Common myeloid progenitor, CD34-positive (primary cell): ENCODE data around the gene CIB4.

ENCODE experiments used
- CTCF ChIA-PET: fragments of 350-600 bp; sonication (Branson Sonifier 250); formaldehyde crosslinking; loops from one replicate; lab custom pipeline; 2021; ENCODE audit warnings: antibody characterized with exemption; lab: Charles Lee
- POLR2A ChIA-PET: fragments of 350-600 bp; sonication (Branson Sonifier 250); formaldehyde crosslinking; loops from one replicate; lab custom pipeline; 2021; ENCODE audit warnings: antibody characterized with exemption; lab: Charles Lee
- DNase-seq, 3 donors: peaks; one replicate each; pipeline versions ENCODE4 v3.0.0 to v3.0.0-alpha.2; 2013
- H3K27ac ChIP-seq, 2 experiments: 1 replicate in 1 of 2; 2 replicates in 1 of 2; pipeline ENCODE4 v1.7.0; 2013; ENCODE audit warnings: inconsistent platforms in 2 of 2, low read length in 2 of 2, mild to moderate bottlenecking in 2 of 2, low read depth in 1 of 2, moderate library complexity in 1 of 2; ENCODE audit not compliant: severe bottlenecking in 2 of 2, insufficient read depth in 1 of 2, poor library complexity in 1 of 2
- H3K27me3 ChIP-seq, 5 experiments: replicated peaks in 2 of 5; 1 replicate in 3 of 5; 2 replicates in 2 of 5; pipeline versions ENCODE4 v1.6.1 to v1.7.0; 2013; ENCODE audit warnings: low read length in 4 of 5, mild to moderate bottlenecking in 2 of 5, moderate library complexity in 2 of 5, inconsistent platforms in 1 of 5; ENCODE audit not compliant: insufficient read depth in 5 of 5, control insufficient read depth in 4 of 5
- H3K36me3 ChIP-seq, 4 experiments: 1 replicate in 2 of 4; 2 replicates in 2 of 4; pipeline versions ENCODE4 v1.6.1 to v1.7.0; 2013; ENCODE audit warnings: low read length in 3 of 4, control low read depth in 1 of 4, mild to moderate bottlenecking in 1 of 4; ENCODE audit not compliant: control insufficient read depth in 4 of 4, insufficient read depth in 4 of 4
- H3K4me1 ChIP-seq, 4 experiments: 1 replicate in 3 of 4; 2 replicates in 1 of 4; pipeline versions ENCODE4 v1.6.1 to v1.7.1; 2013; ENCODE audit warnings: low read length in 3 of 4, mild to moderate bottlenecking in 3 of 4, control low read depth in 1 of 4, inconsistent platforms in 1 of 4, moderate library complexity in 1 of 4; ENCODE audit not compliant: control insufficient read depth in 4 of 4, insufficient read depth in 4 of 4; ENCODE audit errors: control extremely low read depth in 1 of 4
- H3K4me3 ChIP-seq, 7 experiments: 1 replicate in 4 of 7; 2 replicates in 3 of 7; pipeline versions ENCODE4 v1.5.1 to v1.7.0; 2013; ENCODE audit warnings: mild to moderate bottlenecking in 7 of 7, low read length in 6 of 7, moderate library complexity in 6 of 7, inconsistent platforms in 2 of 7, low read depth in 2 of 7, control low read depth in 1 of 7; ENCODE audit not compliant: insufficient read depth in 4 of 7, control insufficient read depth in 1 of 7; ENCODE audit errors: extremely low read depth in 1 of 7
- H3K9me3 ChIP-seq, 5 experiments: 1 replicate in 4 of 5; 2 replicates in 1 of 5; pipeline versions ENCODE4 v1.6.1 to v1.7.1; 2013; ENCODE audit warnings: low read length in 4 of 5, mild to moderate bottlenecking in 2 of 5, inconsistent platforms in 1 of 5, low read depth in 1 of 5, moderate library complexity in 1 of 5; ENCODE audit not compliant: control insufficient read depth in 4 of 5, insufficient read depth in 2 of 5; ENCODE audit errors: control extremely low read depth in 1 of 5
- WGBS: methylation state at CpG from one replicate; pipeline ENCODE4 v1.1.5; 2013; ENCODE audit not compliant: insufficient coverage; 5-methylcytosine and 5-hydroxymethylcytosine counted together

Gene CIB4

DNA sequence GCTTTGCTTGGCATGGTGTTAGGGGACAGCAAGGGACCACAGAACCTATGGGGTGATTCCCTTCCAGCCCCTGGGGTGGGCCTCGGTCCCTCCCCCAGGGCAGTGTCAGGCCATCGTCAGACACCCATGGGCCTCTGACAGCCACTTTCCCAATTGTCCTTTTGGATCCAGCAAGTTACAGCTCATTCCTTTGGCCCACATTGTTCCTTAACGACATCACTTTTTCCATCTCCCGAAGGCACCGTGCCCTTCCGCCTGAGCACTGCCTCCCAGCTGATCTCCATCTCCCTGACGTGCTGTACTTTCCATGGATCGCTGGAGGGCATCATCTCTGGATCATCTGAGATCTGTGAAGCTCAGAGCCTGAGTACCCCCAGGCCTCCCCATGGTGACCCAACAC lies 41.0 kb upstream of the CIB4 start:
- H3K4me3 ChIP-seq: no peak overlapping the region
- H3K27ac ChIP-seq: no peak overlapping the region
- H3K9me3 ChIP-seq: peaks cover 0 to 7% (median 3%) of the 10 kb centered on the region in 5 experiments
- no peak for DNase-seq
- ChIA-PET POLR2A (interaction anchor here (1.0 kb wide), 1 partner anchor 40 kb away, joined by 3 read pairs; no protein-coding TSS in a partner anchor), CTCF (interaction anchor here (1.7 kb wide), 1 partner anchor 63 kb away, joined by 3 read pairs; no protein-coding TSS in a partner anchor)
- no peaks in the 10 kb centered on the region for H3K36me3 ChIP-seq
- peaks cover 0 to 59% (median 27%) of the 10 kb centered on the region in 5 experiments for H3K27me3 ChIP-seq
- H3K4me1 ChIP-seq: peaks cover 0 to 3% (median 0%) of the 10 kb centered on the region in 4 experiments
- 85% methylated on average over 8 of the region's 8 CpGs for WGBS

DNA sequence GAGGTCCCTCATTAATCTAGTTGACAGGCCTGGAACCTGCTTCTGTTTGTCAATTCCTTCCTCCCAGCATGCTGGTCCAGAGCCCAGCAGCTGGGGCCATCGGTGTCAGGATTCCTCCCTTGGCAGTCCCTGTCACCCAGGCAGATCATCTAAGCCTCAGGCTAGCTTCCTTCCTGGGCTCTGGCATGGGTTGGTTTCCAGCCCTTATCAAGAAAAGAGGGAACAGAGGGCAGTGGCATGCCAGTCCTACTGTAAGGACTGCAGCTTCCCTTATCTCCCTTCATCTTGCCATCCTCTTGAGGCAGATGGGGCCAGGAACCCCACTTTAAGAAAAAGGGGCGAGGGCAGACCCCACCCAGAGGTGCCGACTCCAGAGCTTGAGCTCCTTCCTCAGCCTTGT lies 40.5 kb upstream of the CIB4 start:
- 90% methylated on average over 3 of the region's 3 CpGs for WGBS
- Histone ChIP-seq H3K4me1 (peaks cover 0 to 3% (median 0%) of the 10 kb centered on the region in 4 experiments), H3K36me3 (no peaks in the 10 kb centered on the region), H3K9me3 (peaks cover 0 to 7% (median 3%) of the 10 kb centered on the region in 5 experiments), H3K27me3 (peaks cover 0 to 55% (median 25%) of the 10 kb centered on the region in 5 experiments), H3K27ac (no peak overlapping the region), H3K4me3 (no peak overlapping the region)
- ChIA-PET POLR2A (no interaction called here), CTCF (interaction anchor here (1.7 kb wide), 1 partner anchor 63 kb away, joined by 3 read pairs; no protein-coding TSS in a partner anchor)
- no peak for DNase-seq

DNA sequence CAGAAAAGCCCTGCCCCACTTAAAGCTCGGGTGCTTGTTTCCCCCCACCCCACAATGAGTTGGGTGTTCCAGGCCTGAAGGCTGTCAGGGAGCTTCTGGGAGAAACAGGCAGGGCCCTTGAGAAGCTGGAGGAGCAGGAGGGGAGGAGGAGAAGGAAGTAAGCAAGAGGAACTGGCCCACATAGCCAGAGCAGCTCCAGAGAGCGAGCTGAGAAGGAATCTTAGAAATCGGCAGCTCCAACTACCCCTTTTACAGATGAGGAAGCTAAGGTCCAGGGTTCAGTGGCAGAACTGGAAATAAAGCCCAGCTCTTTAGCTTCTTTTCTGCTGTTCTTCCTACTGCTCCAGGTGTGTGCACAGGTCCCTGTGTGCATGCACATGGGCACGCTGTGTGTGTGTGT lies 38.7 kb upstream of the CIB4 start:
- H3K4me1 ChIP-seq: no peaks in the 10 kb centered on the region
- no peak overlapping the region for H3K4me3 ChIP-seq
- peaks cover 0 to 7% (median 3%) of the 10 kb centered on the region in 5 experiments for H3K9me3 ChIP-seq
- H3K36me3 ChIP-seq: no peaks in the 10 kb centered on the region
- WGBS: 40% methylated on average over 3 of the region's 4 CpGs
- DNase-seq: no peak
- peaks cover 0 to 37% (median 13%) of the 10 kb centered on the region in 5 experiments for H3K27me3 ChIP-seq
- H3K27ac ChIP-seq: no peak overlapping the region
- CTCF ChIA-PET: no interaction called here
- POLR2A ChIA-PET: no interaction called here

DNA sequence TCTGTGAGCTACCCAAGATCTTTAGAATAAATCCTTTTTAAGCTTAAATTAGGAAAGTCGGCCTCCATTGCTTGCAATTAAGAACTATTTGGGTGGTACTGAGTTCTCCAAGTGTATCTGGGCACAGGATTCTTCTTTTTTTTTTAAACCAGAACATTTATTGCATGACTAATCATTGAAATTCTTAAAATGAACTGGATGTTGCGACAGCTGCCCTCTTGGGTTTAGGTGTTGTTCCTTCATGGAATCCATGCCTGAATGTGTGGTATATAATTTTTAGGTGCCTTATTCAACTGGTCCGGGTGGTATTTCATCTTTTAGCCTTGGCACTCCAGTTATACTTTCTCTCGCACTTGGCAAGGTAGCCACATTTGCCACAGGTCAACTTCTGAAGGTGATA lies 36.9 kb upstream of the CIB4 start:
- 100% methylated on average over 2 of the region's 4 CpGs for WGBS
- Histone ChIP-seq H3K9me3 (peaks cover 0 to 7% (median 3%) of the 10 kb centered on the region in 5 experiments), H3K4me3 (no peak overlapping the region), H3K4me1 (no peaks in the 10 kb centered on the region), H3K27me3 (peaks cover 0 to 26% (median 15%) of the 10 kb centered on the region in 5 experiments), H3K27ac (no peak overlapping the region), H3K36me3 (no peaks in the 10 kb centered on the region)
- no peak for DNase-seq
- ChIA-PET CTCF (no interaction called here), POLR2A (interaction anchor here (0.6 kb wide), 1 partner anchor 18 kb away, joined by 5 read pairs; no protein-coding TSS in a partner anchor)

DNA sequence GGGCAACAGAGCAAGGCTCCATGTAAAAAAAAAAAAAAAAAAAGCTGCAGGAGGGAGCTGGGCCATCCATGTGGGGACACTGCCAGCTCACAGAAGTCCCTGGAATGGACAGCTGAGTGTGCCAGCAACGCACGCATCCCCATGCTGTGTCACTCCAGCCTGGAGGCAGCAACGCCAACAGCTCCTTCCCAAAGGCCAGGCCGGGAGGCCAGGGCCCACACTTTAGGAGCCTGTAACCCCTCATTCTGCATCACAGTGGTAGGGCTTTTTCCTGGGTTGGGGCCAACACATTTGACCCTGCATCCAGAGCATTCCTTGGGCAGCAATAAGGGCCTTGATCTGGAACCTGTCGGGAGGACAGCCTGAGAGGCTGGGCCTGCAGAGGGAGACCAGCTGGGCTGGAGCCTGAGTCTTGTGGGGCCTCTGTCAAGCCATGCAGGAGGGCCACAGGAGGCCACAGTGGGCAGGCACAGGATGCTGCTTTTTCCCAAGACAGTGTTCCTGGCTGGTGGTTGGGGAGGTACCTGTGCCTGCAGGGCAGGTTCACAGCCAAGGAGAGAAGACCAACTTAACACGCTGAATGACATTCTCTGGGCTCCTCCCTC lies 34.6 kb upstream of the CIB4 start:
- no peak for DNase-seq
- Histone ChIP-seq H3K27me3 (peaks cover 0 to 40% (median 17%) of the 10 kb centered on the region in 5 experiments), H3K9me3 (peaks cover 0 to 7% (median 3%) of the 10 kb centered on the region in 5 experiments), H3K4me3 (no peak overlapping the region), H3K27ac (no peak overlapping the region), H3K4me1 (no peaks in the 10 kb centered on the region), H3K36me3 (no peaks in the 10 kb centered on the region)
- CTCF ChIA-PET: interaction anchor here (0.6 kb wide), 1 partner anchor 1245 kb away, joined by 3 read pairs; no protein-coding TSS in a partner anchor
- 98% methylated on average over 5 of the region's 6 CpGs for WGBS
- POLR2A ChIA-PET: no interaction called here

DNA sequence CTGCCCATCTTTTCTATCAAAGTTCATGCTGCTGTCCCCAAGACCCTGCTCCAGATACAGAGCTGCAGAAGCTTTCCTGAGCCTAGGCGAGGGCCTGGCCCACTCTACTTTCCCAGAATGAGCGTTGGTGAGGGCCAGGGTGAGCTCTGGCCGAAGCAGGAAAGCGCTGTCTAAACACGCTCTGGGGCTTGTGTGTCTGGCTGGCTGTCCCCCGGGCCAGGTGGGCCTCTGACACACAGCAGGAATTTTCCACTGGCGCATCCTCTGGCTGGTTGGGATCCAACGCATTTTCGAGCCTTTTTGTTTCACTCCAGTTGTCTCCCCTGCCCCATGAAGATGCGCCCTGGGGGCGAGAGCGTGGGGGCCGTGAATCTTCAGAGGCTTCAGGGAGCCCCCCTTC lies 33.6 kb upstream of the CIB4 start:
- WGBS: 97% methylated on average over 12 of the region's 13 CpGs
- CTCF ChIA-PET: no interaction called here
- POLR2A ChIA-PET: no interaction called here

More for the DNA sequence above, 33.6 kb upstream of the CIB4 start:
- no peak overlapping the region for H3K4me3 ChIP-seq
- H3K36me3 ChIP-seq: no peaks in the 10 kb centered on the region
- H3K4me1 ChIP-seq: no peaks in the 10 kb centered on the region
- no peak overlapping the region for H3K27ac ChIP-seq
- no peak for DNase-seq
- peaks cover 0 to 7% (median 3%) of the 10 kb centered on the region in 5 experiments for H3K9me3 ChIP-seq
- peaks cover 0 to 47% (median 13%) of the 10 kb centered on the region in 5 experiments for H3K27me3 ChIP-seq
